ENCODE results near the gene EEFSEC. TPM values are rescaled to one million over a fixed set of nuclear protein-coding genes. Genes with fewer than 3 reads are reported as not detected.

Gene EEFSEC
- total RNA-seq, 1 experiment from 2014 or later: 14.0 TPM

- Mint-ChIP-seq H3K4me1 (ENCODE audit: low read depth, unreplicated experiment) (no peaks in the 10 kb centered on the region), H3K9me3 (ENCODE audit: unreplicated experiment) (no peaks in the 10 kb centered on the region), H3K4me3 (ENCODE audit: unreplicated experiment) (no peak overlapping the region), H3K27ac (ENCODE audit: unreplicated experiment) (no peak overlapping the region), H3K36me3 (ENCODE audit: insufficient read depth, unreplicated experiment) (peaks cover 4% of the 10 kb centered on the region), H3K27me3 (ENCODE audit: insufficient read depth, unreplicated experiment) (no peaks in the 10 kb centered on the region)
- H3K36me3 ChIP-seq (ENCODE audit: control insufficient read depth, insufficient read depth, low read length): no peaks in the 10 kb centered on the region
- DNase-seq: no peak
- ChIA-PET CTCF (no interaction called here), POLR2A (no interaction called here)
- no peaks in the 10 kb centered on the region for H3K27me3 ChIP-seq (replicated peaks; ENCODE audit: control insufficient read depth, insufficient read depth, low read length)
- intact Hi-C loops (cut with micrococcal nuclease; ENCODE audit: unreplicated experiment): no loop called here
- no TSS peak for BruUV-seq (replicated peaks)
- no peak for TF ChIP-seq CTCF (IDR thresholded peaks at IDR 0.05; ENCODE audit: insufficient read depth in 1 of 2, low read depth in 1 of 2, low read length in 1 of 2, severe bottlenecking in 1 of 2, unreplicated experiment in 1 of 2)
- H3K4me1 ChIP-seq: peaks cover 8% of the 10 kb centered on the region
- no peak overlapping the region for H3K4me3 ChIP-seq (ENCODE audit: low read depth, low read length)
- H3K9me3 ChIP-seq: no peaks in the 10 kb centered on the region
These were observed 199.0 kb downstream of the EEFSEC start for GRCh38 chr3:128352326-128352725.

GRCh38 chr3:128353361-128353965, 200.2 kb downstream of the EEFSEC start:
- intact Hi-C loops (cut with micrococcal nuclease; ENCODE audit: unreplicated experiment): no loop called here
- no TSS peak for BruUV-seq (replicated peaks)
- ChIA-PET POLR2A (no interaction called here), CTCF (no interaction called here)
- H3K9me3 ChIP-seq: no peaks in the 10 kb centered on the region
- no peak overlapping the region for H3K27ac Mint-ChIP-seq (ENCODE audit: unreplicated experiment)
- H3K4me3 ChIP-seq (ENCODE audit: low read depth, low read length): no peak overlapping the region
- H3K4me1 Mint-ChIP-seq (ENCODE audit: low read depth, unreplicated experiment): no peaks in the 10 kb centered on the region
- H3K36me3 ChIP-seq (ENCODE audit: control insufficient read depth, insufficient read depth, low read length): no peaks in the 10 kb centered on the region
- no peaks in the 10 kb centered on the region for H3K27me3 ChIP-seq (replicated peaks; ENCODE audit: control insufficient read depth, insufficient read depth, low read length)
- peaks cover 7% of the 10 kb centered on the region for H3K4me1 ChIP-seq
- no peak for DNase-seq
- no peak overlapping the region for H3K4me3 Mint-ChIP-seq (ENCODE audit: unreplicated experiment)
- no peak for TF ChIP-seq CTCF (IDR thresholded peaks at IDR 0.05; ENCODE audit: insufficient read depth in 1 of 2, low read depth in 1 of 2, low read length in 1 of 2, severe bottlenecking in 1 of 2, unreplicated experiment in 1 of 2)
- H3K36me3 Mint-ChIP-seq (ENCODE audit: insufficient read depth, unreplicated experiment): peaks cover 4% of the 10 kb centered on the region
- H3K9me3 Mint-ChIP-seq (ENCODE audit: unreplicated experiment): no peaks in the 10 kb centered on the region
- H3K27me3 Mint-ChIP-seq (ENCODE audit: insufficient read depth, unreplicated experiment): no peaks in the 10 kb centered on the region

- H3K27ac Mint-ChIP-seq (ENCODE audit: unreplicated experiment): no peak overlapping the region
- Histone ChIP-seq H3K4me1 (no peaks in the 10 kb centered on the region; the same call in 1 of the 2 replicates), H3K36me3 (ENCODE audit: control insufficient read depth, insufficient read depth, low read length) (no peaks in the 10 kb centered on the region), H3K27me3 (replicated peaks; ENCODE audit: control insufficient read depth, insufficient read depth, low read length) (no peaks in the 10 kb centered on the region), H3K4me3 (ENCODE audit: low read depth, low read length) (no peak overlapping the region), H3K9me3 (no peaks in the 10 kb centered on the region)
- intact Hi-C loops (cut with micrococcal nuclease; ENCODE audit: unreplicated experiment): no loop called here
- H3K9me3 Mint-ChIP-seq (ENCODE audit: unreplicated experiment): no peaks in the 10 kb centered on the region
- H3K36me3 Mint-ChIP-seq (ENCODE audit: insufficient read depth, unreplicated experiment): peaks cover 4% of the 10 kb centered on the region
- no TSS peak for BruUV-seq (replicated peaks)
- H3K4me1 Mint-ChIP-seq (ENCODE audit: low read depth, unreplicated experiment): no peaks in the 10 kb centered on the region
- no peak for TF ChIP-seq CTCF (IDR thresholded peaks at IDR 0.05; ENCODE audit: insufficient read depth in 1 of 2, low read depth in 1 of 2, low read length in 1 of 2, severe bottlenecking in 1 of 2, unreplicated experiment in 1 of 2)
- H3K27me3 Mint-ChIP-seq (ENCODE audit: insufficient read depth, unreplicated experiment): no peaks in the 10 kb centered on the region
- CTCF ChIA-PET: interaction anchor here (1.1 kb wide), 1 partner anchor 15 kb away, joined by 5 read pairs; no protein-coding TSS in a partner anchor
- POLR2A ChIA-PET: no interaction called here
- H3K4me3 Mint-ChIP-seq (ENCODE audit: unreplicated experiment): no peak overlapping the region
- DNase-seq: no peak
These were observed 200.9 kb downstream of the EEFSEC start for GRCh38 chr3:128353991-128354687.
